ENCODE results near the gene EHBP1.

EHBP1 gene

DNA sequence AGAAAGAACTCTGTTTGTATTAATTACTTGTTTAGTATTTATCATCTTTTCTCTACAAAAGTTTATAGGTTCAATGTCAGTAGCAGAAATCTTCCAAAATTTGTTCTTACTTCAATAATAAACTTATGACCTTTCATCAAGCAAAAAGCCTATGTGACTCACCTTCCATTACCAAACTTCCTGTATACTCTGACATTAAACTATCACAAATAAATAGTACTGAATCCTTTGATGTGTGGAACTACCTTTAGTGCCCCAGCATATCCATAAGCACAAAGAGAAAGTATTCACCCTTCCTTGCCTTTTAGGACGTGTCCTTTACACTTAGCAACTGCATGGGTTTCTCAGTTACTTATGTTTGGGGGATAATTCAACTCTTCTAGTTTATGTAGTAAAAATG, 166.0 kb downstream of the EHBP1 start:
- no peak overlapping the region for H3K27ac ChIP-seq
- no peak overlapping the region for H3K4me3 ChIP-seq
- no peak for DNase-seq (ENCODE audit: low spot score)
- TF ChIP-seq, protein P1, sequence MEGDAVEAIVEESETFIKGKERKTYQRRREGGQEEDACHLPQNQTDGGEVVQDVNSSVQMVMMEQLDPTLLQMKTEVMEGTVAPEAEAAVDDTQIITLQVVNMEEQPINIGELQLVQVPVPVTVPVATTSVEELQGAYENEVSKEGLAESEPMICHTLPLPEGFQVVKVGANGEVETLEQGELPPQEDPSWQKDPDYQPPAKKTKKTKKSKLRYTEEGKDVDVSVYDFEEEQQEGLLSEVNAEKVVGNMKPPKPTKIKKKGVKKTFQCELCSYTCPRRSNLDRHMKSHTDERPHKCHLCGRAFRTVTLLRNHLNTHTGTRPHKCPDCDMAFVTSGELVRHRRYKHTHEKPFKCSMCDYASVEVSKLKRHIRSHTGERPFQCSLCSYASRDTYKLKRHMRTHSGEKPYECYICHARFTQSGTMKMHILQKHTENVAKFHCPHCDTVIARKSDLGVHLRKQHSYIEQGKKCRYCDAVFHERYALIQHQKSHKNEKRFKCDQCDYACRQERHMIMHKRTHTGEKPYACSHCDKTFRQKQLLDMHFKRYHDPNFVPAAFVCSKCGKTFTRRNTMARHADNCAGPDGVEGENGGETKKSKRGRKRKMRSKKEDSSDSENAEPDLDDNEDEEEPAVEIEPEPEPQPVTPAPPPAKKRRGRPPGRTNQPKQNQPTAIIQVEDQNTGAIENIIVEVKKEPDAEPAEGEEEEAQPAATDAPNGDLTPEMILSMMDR (IDR thresholded peaks at IDR 0.05), result no peak

DNA sequence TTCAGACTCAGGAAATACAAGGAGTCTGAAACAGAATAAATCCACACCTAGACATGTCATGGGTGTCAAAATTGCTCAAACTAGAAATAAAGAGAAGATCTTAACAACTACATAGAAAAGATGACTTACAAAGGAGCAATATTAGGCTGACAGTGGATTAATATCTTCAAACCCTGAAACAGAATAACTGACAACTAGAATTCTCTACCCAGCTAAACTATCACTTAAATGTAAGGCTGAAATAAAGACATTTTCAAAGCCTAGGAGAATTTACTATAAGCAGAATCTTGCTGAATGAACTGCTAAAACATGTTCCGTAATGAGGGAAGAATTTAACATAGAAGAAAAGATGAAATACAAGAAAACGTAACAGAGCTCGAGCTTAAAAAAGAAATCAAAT, 168.1 kb downstream of the EHBP1 start:
- H3K27ac ChIP-seq, result no peak overlapping the region
- DNase-seq (ENCODE audit: low spot score), result no peak
- TF ChIP-seq, protein P1 (IDR thresholded peaks at IDR 0.05), result no peak
- H3K4me3 ChIP-seq, result no peak overlapping the region

DNA sequence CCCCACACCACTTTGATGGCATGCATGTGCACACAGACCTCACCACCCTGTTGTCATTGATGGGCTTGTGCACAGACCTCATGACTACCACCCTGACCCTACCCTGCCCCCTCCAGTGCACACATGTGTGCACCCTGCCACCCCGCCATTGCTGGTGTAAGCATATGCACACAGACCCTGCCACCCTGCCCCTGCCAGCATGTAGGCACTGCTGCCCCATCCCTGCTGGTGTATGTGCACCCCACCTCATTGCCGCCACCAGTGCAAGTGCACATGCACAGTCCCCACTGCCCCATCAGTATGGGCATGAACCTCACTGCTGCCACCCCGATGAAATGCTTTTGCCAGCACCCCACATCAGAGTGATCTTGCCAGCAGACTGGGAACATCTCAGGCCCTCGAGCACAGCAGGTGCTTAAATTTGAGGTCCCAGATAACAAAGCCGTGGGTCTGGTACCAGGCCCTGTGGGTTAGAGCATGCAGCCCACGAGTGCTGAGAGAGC, 169.4 kb downstream of the EHBP1 start:
- Histone ChIP-seq H3K27ac (no peak overlapping the region), H3K4me3 (no peak overlapping the region)
- TF ChIP-seq, protein P1 (IDR thresholded peaks at IDR 0.05), result no peak
- DNase-seq (ENCODE audit: low spot score), result no peak

DNA sequence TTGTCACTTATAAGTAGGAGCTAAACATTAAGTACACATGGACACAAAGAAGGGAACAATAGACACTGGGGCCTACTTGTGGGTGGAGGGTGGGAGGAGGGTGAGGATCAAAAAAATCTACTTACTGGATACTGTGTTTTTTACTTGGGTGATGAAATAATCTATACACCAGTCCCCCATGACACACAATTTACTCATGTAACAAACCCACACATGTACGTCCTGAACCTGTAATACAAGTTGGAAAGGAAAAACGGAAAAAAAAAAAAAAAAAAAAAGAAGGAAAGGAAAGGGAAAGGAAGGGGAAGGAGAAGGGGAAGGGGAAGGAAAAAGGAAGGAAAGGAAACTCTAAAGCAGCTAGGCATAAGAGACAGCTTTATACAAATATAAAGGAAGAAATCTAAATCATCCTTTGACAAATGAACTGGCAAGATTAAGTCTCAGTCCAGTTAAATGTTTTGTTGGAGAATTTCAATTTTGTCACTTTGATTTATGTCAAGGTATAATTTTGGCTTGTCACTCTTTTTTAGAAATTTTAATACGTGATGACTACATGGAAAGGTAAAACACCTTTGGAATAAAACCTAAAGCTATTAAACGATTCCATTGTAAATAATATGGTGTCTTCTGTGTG, 175.8 kb downstream of the EHBP1 start:
- no peak overlapping the region for H3K27ac ChIP-seq
- no peak overlapping the region for H3K4me3 ChIP-seq
- TF ChIP-seq, protein P1 (IDR thresholded peaks at IDR 0.05), result no peak
- DNase-seq (ENCODE audit: low spot score), result no peak

DNA sequence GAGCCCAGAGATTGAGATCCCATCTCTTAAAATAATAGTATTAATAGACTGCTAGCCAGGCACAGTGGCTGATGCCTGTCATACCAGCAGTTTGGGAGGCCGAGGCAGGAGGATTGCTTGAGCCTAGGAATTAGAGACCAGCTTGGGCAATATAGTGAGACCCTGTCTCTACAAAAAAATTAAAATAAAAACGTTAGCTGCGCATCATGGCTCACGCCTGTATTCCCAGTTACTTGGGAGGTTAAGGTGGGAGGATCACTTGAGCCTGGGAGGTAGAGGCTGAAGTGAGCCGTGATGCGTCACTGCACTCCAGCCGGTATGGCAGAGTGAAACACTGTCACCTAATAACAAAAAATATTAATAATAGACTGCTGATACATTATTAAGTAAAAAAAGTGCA, 178.1 kb downstream of the EHBP1 start:
- TF ChIP-seq, protein P1 (IDR thresholded peaks at IDR 0.05), result no peak
- Histone ChIP-seq H3K27ac (no peak overlapping the region), H3K4me3 (no peak overlapping the region)
- DNase-seq (ENCODE audit: low spot score), result no peak

DNA sequence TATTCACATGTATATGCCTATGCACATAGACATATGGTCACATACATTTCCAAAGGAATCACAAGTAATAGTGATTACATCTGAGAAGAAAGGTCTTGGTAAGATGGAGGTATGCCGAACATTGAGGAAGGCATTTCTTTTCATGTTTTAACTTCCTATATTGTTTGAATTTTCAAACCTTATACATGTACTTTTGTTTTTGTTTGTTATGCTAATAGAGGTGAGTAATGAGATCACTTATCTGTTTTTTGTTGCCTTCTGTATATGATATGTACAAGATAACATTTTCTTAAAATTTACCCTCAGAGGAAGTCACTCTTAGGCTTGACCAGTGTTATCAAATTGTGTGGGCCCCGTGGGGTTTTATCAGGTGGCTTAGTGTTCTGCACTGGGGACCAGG, 178.6 kb downstream of the EHBP1 start:
- H3K27ac ChIP-seq, result no peak overlapping the region
- DNase-seq (ENCODE audit: low spot score), result no peak
- H3K4me3 ChIP-seq, result no peak overlapping the region
- TF ChIP-seq, protein P1 (IDR thresholded peaks at IDR 0.05), result no peak

DNA sequence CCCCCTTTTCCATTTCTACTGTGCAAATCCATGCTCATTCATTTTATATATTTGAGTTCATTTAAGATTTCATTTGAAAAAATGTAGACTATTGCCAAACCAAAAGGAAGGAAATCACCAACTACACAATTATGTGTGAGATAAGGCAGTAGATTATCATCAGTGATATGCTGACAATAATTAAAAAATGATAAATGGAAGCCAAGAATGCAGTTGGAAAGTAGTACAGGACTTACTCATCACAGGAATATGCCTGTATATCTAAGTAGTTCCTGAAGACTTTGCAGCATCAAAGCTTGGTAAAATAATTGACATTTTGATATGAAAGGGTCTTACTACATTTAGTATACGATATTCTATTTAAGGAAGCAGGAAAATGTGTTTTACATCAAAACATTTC, 179.0 kb downstream of the EHBP1 start:
- Histone ChIP-seq H3K27ac (no peak overlapping the region), H3K4me3 (no peak overlapping the region)
- TF ChIP-seq, protein P1 (IDR thresholded peaks at IDR 0.05), result no peak
- no peak for DNase-seq (ENCODE audit: low spot score)

Measured in coronary artery (tissue), 2 donors.